ENCODE results near the gene ATF6. TPM values are rescaled to one million over a fixed set of nuclear protein-coding genes. Genes with fewer than 3 reads are reported as not detected.

ATF6 gene
- total and polyA plus RNA-seq, 2 donors (not counting 1 experiment from before 2014, with no cell fraction given), result 25.3 to 27.4 TPM

DNA sequence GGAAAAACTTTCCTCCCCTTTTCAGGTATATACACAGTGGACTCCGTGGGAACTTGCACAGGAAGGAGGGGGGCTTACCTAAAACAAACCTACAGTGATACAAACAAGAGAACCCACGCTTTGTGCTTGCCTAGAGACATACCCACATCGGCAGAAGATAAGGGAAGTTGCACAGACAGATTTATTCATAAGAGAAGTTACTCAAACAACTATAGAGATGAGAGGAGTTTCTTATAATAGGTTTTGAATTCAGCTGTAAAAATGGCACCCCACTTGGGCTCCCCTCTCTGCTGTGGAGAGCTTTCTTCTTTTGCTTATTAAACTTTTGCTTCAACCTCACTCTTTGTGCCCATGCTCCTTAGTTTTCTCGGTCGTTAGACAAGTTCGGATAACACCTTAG lies 18.3 kb upstream of the ATF6 start:
- Histone ChIP-seq H3K27ac (ENCODE audit: insufficient read depth, low read length) (no peak overlapping the region), H3K9me3 (ENCODE audit: control insufficient read depth, insufficient read depth, low read depth, low read length) (no peaks in the 10 kb centered on the region), H3K79me2 (ENCODE audit: control insufficient read depth, insufficient read depth, low read length) (peaks cover 18% of the 10 kb centered on the region), H4K20me1 (ENCODE audit: control insufficient read depth, extremely low read depth, insufficient read depth, low read length) (no peaks in the 10 kb centered on the region), H3K4me2 (ENCODE audit: extremely low read depth, insufficient read depth, low read length) (no peak overlapping the region), H3K9ac (ENCODE audit: insufficient read depth, low read length) (no peak overlapping the region), H3K36me3 (ENCODE audit: control insufficient read depth, insufficient read depth, low read length) (peaks cover 2% of the 10 kb centered on the region), H2AFZ (ENCODE audit: low read length) (no peak overlapping the region), H3K4me3 (replicated peaks in 1 of 4; ENCODE audit: control extremely low read depth in 1 of 4, insufficient read depth in 1 of 4, low read depth in 3 of 4, low read length in 4 of 4) (no peak overlapping the region), H3K4me1 (ENCODE audit: control insufficient read depth, extremely low read depth, insufficient read depth, low read length) (peaks cover 2% of the 10 kb centered on the region), H3K27me3 (ENCODE audit: control insufficient read depth, insufficient read depth, low read length) (no peaks in the 10 kb centered on the region)
- TF ChIP-seq, protein P1, sequence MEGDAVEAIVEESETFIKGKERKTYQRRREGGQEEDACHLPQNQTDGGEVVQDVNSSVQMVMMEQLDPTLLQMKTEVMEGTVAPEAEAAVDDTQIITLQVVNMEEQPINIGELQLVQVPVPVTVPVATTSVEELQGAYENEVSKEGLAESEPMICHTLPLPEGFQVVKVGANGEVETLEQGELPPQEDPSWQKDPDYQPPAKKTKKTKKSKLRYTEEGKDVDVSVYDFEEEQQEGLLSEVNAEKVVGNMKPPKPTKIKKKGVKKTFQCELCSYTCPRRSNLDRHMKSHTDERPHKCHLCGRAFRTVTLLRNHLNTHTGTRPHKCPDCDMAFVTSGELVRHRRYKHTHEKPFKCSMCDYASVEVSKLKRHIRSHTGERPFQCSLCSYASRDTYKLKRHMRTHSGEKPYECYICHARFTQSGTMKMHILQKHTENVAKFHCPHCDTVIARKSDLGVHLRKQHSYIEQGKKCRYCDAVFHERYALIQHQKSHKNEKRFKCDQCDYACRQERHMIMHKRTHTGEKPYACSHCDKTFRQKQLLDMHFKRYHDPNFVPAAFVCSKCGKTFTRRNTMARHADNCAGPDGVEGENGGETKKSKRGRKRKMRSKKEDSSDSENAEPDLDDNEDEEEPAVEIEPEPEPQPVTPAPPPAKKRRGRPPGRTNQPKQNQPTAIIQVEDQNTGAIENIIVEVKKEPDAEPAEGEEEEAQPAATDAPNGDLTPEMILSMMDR (conservative IDR thresholded peaks at IDR 0.05 in 1 of 2, IDR thresholded peaks at IDR 0.05 in 1 of 2; ENCODE audit: low read depth in 1 of 2, low read length in 2 of 2), result no peak
- TF ChIP-seq EZH2 (IDR thresholded peaks at IDR 0.05; ENCODE audit: low read length, missing control alignments), result no peak
- DNase-seq (ENCODE audit: low read depth in 2 of 2), result no peak

DNA sequence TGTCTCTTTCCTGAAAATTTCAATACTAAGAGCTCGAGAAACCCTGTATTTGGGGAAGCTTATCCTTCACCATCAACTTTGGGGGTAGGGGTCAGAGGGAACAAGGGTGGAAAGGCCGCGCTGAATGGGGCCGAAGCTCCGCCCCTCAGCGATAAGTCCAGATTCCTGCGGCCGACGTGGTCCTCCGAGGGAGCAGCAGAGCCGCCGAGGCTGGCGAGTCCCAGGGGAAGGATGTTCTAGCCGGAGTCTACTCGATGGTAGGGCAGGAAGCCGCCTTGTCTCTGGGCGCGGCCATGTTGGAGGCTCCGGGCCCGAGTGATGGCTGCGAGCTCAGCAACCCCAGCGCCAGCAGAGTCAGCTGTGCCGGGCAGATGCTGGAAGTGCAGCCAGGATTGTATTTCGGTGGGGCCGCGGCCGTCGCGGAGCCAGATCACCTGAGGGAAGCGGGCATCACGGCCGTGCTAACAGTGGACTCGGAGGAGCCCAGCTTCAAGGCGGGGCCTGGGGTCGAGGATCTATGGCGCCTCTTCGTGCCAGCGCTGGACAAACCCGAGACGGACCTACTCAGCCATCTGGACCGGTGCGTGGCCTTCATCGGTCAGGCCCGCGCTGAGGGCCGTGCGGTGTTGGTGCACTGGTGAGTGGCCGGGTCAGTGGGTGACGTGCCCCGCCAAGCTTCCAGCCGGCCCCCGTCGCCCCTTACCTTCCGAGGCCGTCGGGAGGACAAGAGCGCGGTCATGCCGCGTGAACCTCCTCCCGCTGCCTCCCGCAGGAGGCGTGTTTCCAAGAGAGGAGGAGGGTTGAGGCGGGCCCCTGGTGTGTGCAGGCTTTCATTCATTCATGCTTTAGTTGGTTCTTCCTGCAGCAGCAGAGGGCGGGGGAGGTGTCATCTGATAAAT lies 16.4 kb upstream of the ATF6 start, which contains the start of gene DUSP12:
TSS of gene DUSP12 (plus strand) at position 278 of the 899 bp plus-strand sequence. CDS start at position 294, 16 bp downstream.
- H3K9me3 ChIP-seq (ENCODE audit: control insufficient read depth, insufficient read depth, low read depth, low read length), result no peaks in the 10 kb centered on the region
- no peaks in the 10 kb centered on the region for H3K27me3 ChIP-seq (ENCODE audit: control insufficient read depth, insufficient read depth, low read length)
- peak within 1 kb of the TSS; percentile 98 for H3K9ac ChIP-seq (ENCODE audit: insufficient read depth, low read length)
- H3K4me1 ChIP-seq (ENCODE audit: control insufficient read depth, extremely low read depth, insufficient read depth, low read length), result no peaks in the 10 kb centered on the region
- H3K27ac ChIP-seq (ENCODE audit: insufficient read depth, low read length), result peak within 1 kb of the TSS; percentile 99
- H4K20me1 ChIP-seq (ENCODE audit: control insufficient read depth, extremely low read depth, insufficient read depth, low read length), result no peaks in the 10 kb centered on the region
- peaks cover 23% of the 10 kb centered on the region for H3K79me2 ChIP-seq (ENCODE audit: control insufficient read depth, insufficient read depth, low read length)
- peak within 1 kb of the TSS; percentile 90 for H3K4me2 ChIP-seq (ENCODE audit: extremely low read depth, insufficient read depth, low read length)
- peak within 1 kb of the TSS; percentile 95 for H2AFZ ChIP-seq (ENCODE audit: low read length)
- H3K4me3 ChIP-seq (replicated peaks in 1 of 4; ENCODE audit: control extremely low read depth in 1 of 4, insufficient read depth in 1 of 4, low read depth in 3 of 4, low read length in 4 of 4), result peak within 1 kb of the TSS; percentile 87 to 99 (median 94)
- no peak for TF ChIP-seq EZH2 (IDR thresholded peaks at IDR 0.05; ENCODE audit: low read length, missing control alignments)
- TF ChIP-seq, protein P1 (conservative IDR thresholded peaks at IDR 0.05 in 1 of 2, IDR thresholded peaks at IDR 0.05 in 1 of 2; ENCODE audit: low read depth in 1 of 2, low read length in 2 of 2), result peak in 1 of 2 donors; percentile 13
- peaks cover 5% of the 10 kb centered on the region for H3K36me3 ChIP-seq (ENCODE audit: control insufficient read depth, insufficient read depth, low read length)
- DNase-seq (ENCODE audit: low read depth in 2 of 2), result peak; percentile 96

DNA sequence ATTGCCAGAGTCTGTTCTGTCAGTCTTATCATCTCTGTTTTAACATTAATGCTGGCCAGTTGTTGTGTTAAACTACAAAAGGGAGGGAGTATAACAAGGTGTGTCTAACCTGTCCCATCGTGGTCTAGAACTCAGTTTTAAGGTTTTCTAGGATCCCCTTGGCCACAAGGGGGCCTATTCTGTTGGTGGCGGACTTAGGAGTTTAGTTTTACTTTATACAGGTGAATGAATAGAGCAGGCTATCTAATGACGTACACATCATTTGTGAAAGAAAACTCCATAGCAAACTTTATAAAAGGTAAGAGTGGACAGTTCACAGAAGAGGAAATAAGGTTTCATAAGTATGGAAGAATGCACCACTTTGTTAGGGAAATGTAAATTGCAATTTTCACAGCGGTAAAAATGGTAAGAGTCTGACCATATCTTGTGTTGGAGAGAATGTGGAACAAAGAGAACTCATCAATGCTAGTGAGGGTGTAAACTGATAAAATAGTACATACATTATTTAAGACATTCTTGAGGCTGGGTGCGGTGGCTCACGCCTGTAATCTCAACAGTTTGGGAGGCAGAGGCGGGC lies 2.5 kb upstream of the ATF6 start:
- Histone ChIP-seq H3K4me2 (ENCODE audit: extremely low read depth, insufficient read depth, low read length) (no peak overlapping the region), H4K20me1 (ENCODE audit: control insufficient read depth, extremely low read depth, insufficient read depth, low read length) (no peaks in the 10 kb centered on the region), H3K4me1 (ENCODE audit: control insufficient read depth, extremely low read depth, insufficient read depth, low read length) (no peaks in the 10 kb centered on the region), H3K27me3 (ENCODE audit: control insufficient read depth, insufficient read depth, low read length) (no peaks in the 10 kb centered on the region), H2AFZ (ENCODE audit: low read length) (no peak overlapping the region), H3K9me3 (ENCODE audit: control insufficient read depth, insufficient read depth, low read depth, low read length) (no peaks in the 10 kb centered on the region), H3K4me3 (replicated peaks in 1 of 4; ENCODE audit: control extremely low read depth in 1 of 4, insufficient read depth in 1 of 4, low read depth in 3 of 4, low read length in 4 of 4) (no peak overlapping the region), H3K36me3 (ENCODE audit: control insufficient read depth, insufficient read depth, low read length) (no peaks in the 10 kb centered on the region), H3K79me2 (ENCODE audit: control insufficient read depth, insufficient read depth, low read length) (peaks cover 22% of the 10 kb centered on the region), H3K9ac (ENCODE audit: insufficient read depth, low read length) (no peak overlapping the region), H3K27ac (ENCODE audit: insufficient read depth, low read length) (no peak overlapping the region)
- no peak for TF ChIP-seq EZH2 (IDR thresholded peaks at IDR 0.05; ENCODE audit: low read length, missing control alignments)
- TF ChIP-seq, protein P1 (conservative IDR thresholded peaks at IDR 0.05 in 1 of 2, IDR thresholded peaks at IDR 0.05 in 1 of 2; ENCODE audit: low read depth in 1 of 2, low read length in 2 of 2), result peak; percentile 31 to 49
- no peak for DNase-seq (ENCODE audit: low read depth in 2 of 2)

All from fibroblast of lung (primary cell).